HEK293 (cell line): ENCODE results near the gene GAPDHS.
A peak's percentile ranks its signal among the peaks of the same experiment; 100 is the strongest.

Experiments used
- CTCF ChIA-PET: fragments of 350-600 bp; formaldehyde crosslinking; extraction: SDS; loops from one replicate; lab custom pipeline; 2021; ENCODE audit warnings: antibody characterized with exemption; lab: Yijun Ruan, JAX
- POLR2A ChIA-PET: fragments of 300-600 bp; formaldehyde crosslinking; extraction: SDS; loops from one replicate; lab custom pipeline; 2020; ENCODE audit warnings: antibody characterized with exemption, inconsistent platforms; lab: Yijun Ruan, JAX
- H3K27ac ChIP-seq: fragments of 200-500 bp; sonication (Bioruptor generic); 2 replicates; pipeline ENCODE4 v1.5.1; 2014; ENCODE audit warnings: low read depth, low read length, control low read depth, inconsistent platforms; ENCODE audit errors: extremely low read depth
- H3K36me3 ChIP-seq, 2 experiments: fragments of 200-500 bp in 1 of 2; sonication (Bioruptor generic) in 1 of 2; 1 replicate in 1 of 2; 2 replicates in 1 of 2; pipeline ENCODE4 v1.5.1; 2014 to 2017; ENCODE audit warnings: inconsistent platforms in 2 of 2, low read length in 2 of 2; ENCODE audit not compliant: control insufficient read depth in 2 of 2, insufficient read depth in 1 of 2
- H3K4me1 ChIP-seq: fragments of 200-500 bp; sonication (Bioruptor generic); 2 replicates; pipeline ENCODE4 v1.5.1; 2014; ENCODE audit warnings: mild to moderate bottlenecking, low read length, inconsistent platforms; ENCODE audit not compliant: control insufficient read depth, insufficient read depth
- H3K4me3 ChIP-seq: 2 replicates; pipeline ENCODE4 v1.5.1; 2011; ENCODE audit warnings: low read depth, mild to moderate bottlenecking, control low read depth, low read length, moderate library complexity
- H3K9me3 ChIP-seq: fragments of 200-500 bp; sonication (Bioruptor generic); 2 replicates; pipeline ENCODE4 v1.5.1; 2014; ENCODE audit warnings: low read depth, low read length, inconsistent platforms; ENCODE audit not compliant: control insufficient read depth, insufficient read depth
- BCL11A ChIP-seq: fragments of 450-650 bp; formaldehyde crosslinking; IDR thresholded peaks from 2 replicates; pipeline ENCODE4 v1.5.1; 2016; ENCODE audit warnings: low read depth, missing biosample characterization, missing genetic modification characterization
- GLIS2 ChIP-seq: fragments of 450-650 bp; formaldehyde crosslinking; IDR thresholded peaks from 2 replicates; pipeline ENCODE4 v1.5.1; 2016; ENCODE audit warnings: missing biosample characterization, missing genetic modification characterization
- REPIN1 ChIP-seq: fragments of 450-650 bp; formaldehyde crosslinking; IDR thresholded peaks from 2 replicates; pipeline ENCODE4 v1.5.1; 2017; ENCODE audit warnings: missing biosample characterization, missing genetic modification characterization, low read depth
- SCRT2 ChIP-seq: fragments of 450-650 bp; formaldehyde crosslinking; IDR thresholded peaks from 2 replicates; pipeline ENCODE4 v1.5.1; 2016; ENCODE audit warnings: missing biosample characterization, missing genetic modification characterization
- SP2 ChIP-seq: fragments of 450-650 bp; formaldehyde crosslinking; IDR thresholded peaks from 2 replicates; pipeline ENCODE4 v1.5.1; 2016; ENCODE audit warnings: missing biosample characterization, missing genetic modification characterization
- SP7 ChIP-seq: fragments of 450-650 bp; formaldehyde crosslinking; IDR thresholded peaks from 2 replicates; pipeline ENCODE4 v1.5.1; 2016; ENCODE audit warnings: missing biosample characterization, missing genetic modification characterization
- ZBTB17 ChIP-seq: fragments of 450-650 bp; formaldehyde crosslinking; IDR thresholded peaks from 2 replicates; pipeline ENCODE4 v1.5.1; 2016; ENCODE audit warnings: missing biosample characterization, missing genetic modification characterization
- ZBTB20 ChIP-seq: fragments of 450-650 bp; formaldehyde crosslinking; IDR thresholded peaks from 2 replicates; pipeline ENCODE4 v1.5.1; 2016; ENCODE audit warnings: missing biosample characterization, missing genetic modification characterization
- ZFP41 ChIP-seq: fragments of 450-650 bp; formaldehyde crosslinking; IDR thresholded peaks from 2 replicates; pipeline ENCODE4 v1.5.1; 2016; ENCODE audit warnings: missing biosample characterization, missing genetic modification characterization, borderline replicate concordance
- ZNF354C ChIP-seq: fragments of 450-650 bp; formaldehyde crosslinking; IDR thresholded peaks from 2 replicates; pipeline ENCODE4 v1.5.1; 2016; ENCODE audit warnings: missing biosample characterization, missing genetic modification characterization, low read depth, borderline replicate concordance
- ZNF473 ChIP-seq: fragments of 450-650 bp; formaldehyde crosslinking; IDR thresholded peaks from 2 replicates; pipeline ENCODE4 v1.5.1; 2017; ENCODE audit warnings: missing biosample characterization, missing genetic modification characterization
- ZNF549 ChIP-seq: fragments of 450-650 bp; IDR thresholded peaks from 2 replicates; pipeline ENCODE4 v1.5.1; 2018; ENCODE audit warnings: missing biosample characterization, missing genetic modification characterization, mild to moderate bottlenecking, inconsistent platforms, moderate library complexity
- ZNF707 ChIP-seq: fragments of 450-650 bp; formaldehyde crosslinking; IDR thresholded peaks from 2 replicates; pipeline ENCODE4 v1.5.1; 2016; ENCODE audit warnings: missing biosample characterization, missing genetic modification characterization
- TF ChIP-seq, protein P1 (sequence below): fragments of 450-650 bp; formaldehyde crosslinking; optimal IDR thresholded peaks from 2 replicates; pipeline ENCODE3; 2016; ENCODE audit warnings: missing biosample characterization, mild to moderate bottlenecking, missing genetic modification characterization
- TF ChIP-seq, protein P2 (sequence below): fragments of 450-650 bp; formaldehyde crosslinking; IDR thresholded peaks from 2 replicates; pipeline ENCODE4 v1.5.0; 2017; ENCODE audit warnings: missing biosample characterization, missing genetic modification characterization, borderline replicate concordance
- TF ChIP-seq, protein P3 (sequence below): fragments of 450-650 bp; formaldehyde crosslinking; IDR thresholded peaks from 2 replicates; pipeline ENCODE4 v1.5.1; 2017; ENCODE audit warnings: missing biosample characterization, missing genetic modification characterization
- TF ChIP-seq, protein P4 (sequence below): fragments of 450-650 bp; formaldehyde crosslinking; IDR thresholded peaks from 2 replicates; pipeline ENCODE4 v1.5.1; 2016; ENCODE audit warnings: missing biosample characterization, missing genetic modification characterization
- TF ChIP-seq, protein P5 (sequence below): fragments of 450-650 bp; formaldehyde crosslinking; IDR thresholded peaks from 2 replicates; pipeline ENCODE4 v1.5.1; 2016; ENCODE audit warnings: missing biosample characterization, missing genetic modification characterization
- TF ChIP-seq, protein P6 (sequence below): fragments of 450-650 bp; formaldehyde crosslinking; IDR thresholded peaks from 2 replicates; pipeline ENCODE4 v1.5.1; 2017; ENCODE audit warnings: missing biosample characterization, mild to moderate bottlenecking, missing genetic modification characterization, moderate library complexity
- TF ChIP-seq, protein P7 (sequence below): fragments of 450-650 bp; formaldehyde crosslinking; IDR thresholded peaks from 2 replicates; pipeline ENCODE4 v1.5.1; 2016; ENCODE audit warnings: missing biosample characterization, missing genetic modification characterization

The GAPDHS gene

DNA sequence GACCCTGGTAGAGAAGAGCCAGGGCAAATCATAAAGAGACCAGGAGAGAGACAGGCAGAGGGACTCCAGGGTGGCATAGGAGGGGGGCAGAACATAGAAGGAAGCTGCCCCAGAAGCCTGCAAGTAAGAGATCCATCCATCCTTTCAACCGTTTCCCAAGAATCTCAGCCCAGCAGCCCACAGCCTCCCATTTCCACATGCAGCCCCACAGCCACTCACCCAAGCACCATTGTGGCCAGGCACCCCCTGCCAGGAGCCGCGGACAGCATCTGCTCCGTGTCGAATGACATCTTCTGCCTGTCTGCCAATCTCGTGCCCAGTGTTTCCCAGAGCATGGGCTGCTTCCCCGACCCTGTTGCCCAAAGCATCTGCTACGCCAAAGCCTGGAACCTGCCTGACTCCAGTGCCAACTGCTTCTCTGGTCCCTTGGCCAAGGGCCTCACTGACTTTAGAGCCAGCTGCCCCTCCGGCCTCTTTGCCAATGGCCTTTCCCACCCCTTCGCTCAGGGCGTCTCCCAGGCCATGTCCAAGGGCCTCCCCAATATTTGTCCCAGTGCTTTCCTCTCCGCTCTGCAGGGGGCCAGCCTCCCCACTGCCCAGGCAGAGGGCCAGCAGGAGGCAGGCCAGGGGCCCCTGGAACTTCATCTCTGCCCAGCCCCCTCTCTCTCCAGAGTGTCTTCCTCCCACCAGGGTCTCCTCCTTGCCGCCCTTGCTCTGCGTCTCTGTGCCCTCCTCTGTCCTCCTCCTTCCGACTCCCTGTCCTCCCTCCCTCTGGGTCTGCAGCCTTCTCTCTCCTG lies 20.2 kb upstream of the GAPDHS start (continued):
- TF ChIP-seq, protein P1, sequence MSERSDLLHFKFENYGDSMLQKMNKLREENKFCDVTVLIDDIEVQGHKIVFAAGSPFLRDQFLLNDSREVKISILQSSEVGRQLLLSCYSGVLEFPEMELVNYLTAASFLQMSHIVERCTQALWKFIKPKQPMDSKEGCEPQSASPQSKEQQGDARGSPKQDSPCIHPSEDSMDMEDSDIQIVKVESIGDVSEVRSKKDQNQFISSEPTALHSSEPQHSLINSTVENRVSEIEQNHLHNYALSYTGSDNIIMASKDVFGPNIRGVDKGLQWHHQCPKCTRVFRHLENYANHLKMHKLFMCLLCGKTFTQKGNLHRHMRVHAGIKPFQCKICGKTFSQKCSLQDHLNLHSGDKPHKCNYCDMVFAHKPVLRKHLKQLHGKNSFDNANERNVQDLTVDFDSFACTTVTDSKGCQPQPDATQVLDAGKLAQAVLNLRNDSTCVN: no peak
- TF ChIP-seq, protein P2, sequence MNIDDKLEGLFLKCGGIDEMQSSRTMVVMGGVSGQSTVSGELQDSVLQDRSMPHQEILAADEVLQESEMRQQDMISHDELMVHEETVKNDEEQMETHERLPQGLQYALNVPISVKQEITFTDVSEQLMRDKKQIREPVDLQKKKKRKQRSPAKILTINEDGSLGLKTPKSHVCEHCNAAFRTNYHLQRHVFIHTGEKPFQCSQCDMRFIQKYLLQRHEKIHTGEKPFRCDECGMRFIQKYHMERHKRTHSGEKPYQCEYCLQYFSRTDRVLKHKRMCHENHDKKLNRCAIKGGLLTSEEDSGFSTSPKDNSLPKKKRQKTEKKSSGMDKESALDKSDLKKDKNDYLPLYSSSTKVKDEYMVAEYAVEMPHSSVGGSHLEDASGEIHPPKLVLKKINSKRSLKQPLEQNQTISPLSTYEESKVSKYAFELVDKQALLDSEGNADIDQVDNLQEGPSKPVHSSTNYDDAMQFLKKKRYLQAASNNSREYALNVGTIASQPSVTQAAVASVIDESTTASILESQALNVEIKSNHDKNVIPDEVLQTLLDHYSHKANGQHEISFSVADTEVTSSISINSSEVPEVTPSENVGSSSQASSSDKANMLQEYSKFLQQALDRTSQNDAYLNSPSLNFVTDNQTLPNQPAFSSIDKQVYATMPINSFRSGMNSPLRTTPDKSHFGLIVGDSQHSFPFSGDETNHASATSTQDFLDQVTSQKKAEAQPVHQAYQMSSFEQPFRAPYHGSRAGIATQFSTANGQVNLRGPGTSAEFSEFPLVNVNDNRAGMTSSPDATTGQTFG: 0 out of 2 replicates have a peak, but pooled peaks have one; percentile 48
- TF ChIP-seq, protein P3, sequence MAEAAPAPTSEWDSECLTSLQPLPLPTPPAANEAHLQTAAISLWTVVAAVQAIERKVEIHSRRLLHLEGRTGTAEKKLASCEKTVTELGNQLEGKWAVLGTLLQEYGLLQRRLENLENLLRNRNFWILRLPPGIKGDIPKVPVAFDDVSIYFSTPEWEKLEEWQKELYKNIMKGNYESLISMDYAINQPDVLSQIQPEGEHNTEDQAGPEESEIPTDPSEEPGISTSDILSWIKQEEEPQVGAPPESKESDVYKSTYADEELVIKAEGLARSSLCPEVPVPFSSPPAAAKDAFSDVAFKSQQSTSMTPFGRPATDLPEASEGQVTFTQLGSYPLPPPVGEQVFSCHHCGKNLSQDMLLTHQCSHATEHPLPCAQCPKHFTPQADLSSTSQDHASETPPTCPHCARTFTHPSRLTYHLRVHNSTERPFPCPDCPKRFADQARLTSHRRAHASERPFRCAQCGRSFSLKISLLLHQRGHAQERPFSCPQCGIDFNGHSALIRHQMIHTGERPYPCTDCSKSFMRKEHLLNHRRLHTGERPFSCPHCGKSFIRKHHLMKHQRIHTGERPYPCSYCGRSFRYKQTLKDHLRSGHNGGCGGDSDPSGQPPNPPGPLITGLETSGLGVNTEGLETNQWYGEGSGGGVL (tag by site-specific recombination): 0 out of 2 replicates have a peak, but pooled peaks have one; percentile 25
- TF ChIP-seq BCL11A (tag by site-specific recombination) (no peak), GLIS2 (tag by site-specific recombination) (peak; percentile 59), ZNF549 (tag by site-specific recombination) (no peak), SP7 (tag by site-specific recombination) (no peak), ZFP41 (tag by site-specific recombination) (no peak), ZNF473 (tag by site-specific recombination) (peak; percentile 16; the same call in 1 of the 2 replicates)
- TF ChIP-seq, all 188 proteins: peak for 10

DNA sequence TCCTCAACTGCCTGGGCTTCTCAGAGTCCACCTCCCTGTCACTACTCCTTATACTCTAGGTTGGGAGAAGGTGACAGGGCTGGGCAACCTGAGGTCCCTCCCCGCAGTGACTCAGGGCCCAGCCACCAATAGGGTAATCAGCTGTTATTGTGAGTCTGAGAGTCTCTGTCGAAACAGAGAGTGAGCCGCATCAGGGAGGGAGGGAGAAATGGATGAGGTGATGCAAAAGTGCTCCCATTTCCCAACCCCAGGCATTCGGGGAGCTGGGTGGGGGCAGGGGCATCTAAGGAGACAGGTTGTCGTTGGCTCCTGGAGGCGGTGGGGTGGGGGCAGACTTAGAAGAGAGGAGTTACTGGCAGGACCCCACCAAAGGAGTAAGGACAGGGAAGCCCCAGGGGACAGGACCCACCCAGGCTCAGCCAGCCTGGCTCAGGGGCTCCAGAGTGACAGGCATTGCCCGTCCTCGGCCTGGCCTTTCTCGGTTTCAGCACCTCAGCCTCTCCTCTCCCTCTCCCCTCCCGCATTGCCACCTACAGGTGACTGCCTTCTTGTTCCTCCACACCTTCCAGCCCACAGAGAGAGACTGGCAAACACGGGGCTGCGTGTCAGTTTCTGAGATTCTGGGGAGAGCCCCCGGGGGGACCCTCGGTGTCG lies 19.5 kb upstream of the GAPDHS start, which contains the start of gene DMKN:
TSS of gene DMKN (minus strand) at position 22 of the 654 bp plus-strand sequence. CDS start 174 bp downstream, outside the sequence.
- TF ChIP-seq, protein P4, sequence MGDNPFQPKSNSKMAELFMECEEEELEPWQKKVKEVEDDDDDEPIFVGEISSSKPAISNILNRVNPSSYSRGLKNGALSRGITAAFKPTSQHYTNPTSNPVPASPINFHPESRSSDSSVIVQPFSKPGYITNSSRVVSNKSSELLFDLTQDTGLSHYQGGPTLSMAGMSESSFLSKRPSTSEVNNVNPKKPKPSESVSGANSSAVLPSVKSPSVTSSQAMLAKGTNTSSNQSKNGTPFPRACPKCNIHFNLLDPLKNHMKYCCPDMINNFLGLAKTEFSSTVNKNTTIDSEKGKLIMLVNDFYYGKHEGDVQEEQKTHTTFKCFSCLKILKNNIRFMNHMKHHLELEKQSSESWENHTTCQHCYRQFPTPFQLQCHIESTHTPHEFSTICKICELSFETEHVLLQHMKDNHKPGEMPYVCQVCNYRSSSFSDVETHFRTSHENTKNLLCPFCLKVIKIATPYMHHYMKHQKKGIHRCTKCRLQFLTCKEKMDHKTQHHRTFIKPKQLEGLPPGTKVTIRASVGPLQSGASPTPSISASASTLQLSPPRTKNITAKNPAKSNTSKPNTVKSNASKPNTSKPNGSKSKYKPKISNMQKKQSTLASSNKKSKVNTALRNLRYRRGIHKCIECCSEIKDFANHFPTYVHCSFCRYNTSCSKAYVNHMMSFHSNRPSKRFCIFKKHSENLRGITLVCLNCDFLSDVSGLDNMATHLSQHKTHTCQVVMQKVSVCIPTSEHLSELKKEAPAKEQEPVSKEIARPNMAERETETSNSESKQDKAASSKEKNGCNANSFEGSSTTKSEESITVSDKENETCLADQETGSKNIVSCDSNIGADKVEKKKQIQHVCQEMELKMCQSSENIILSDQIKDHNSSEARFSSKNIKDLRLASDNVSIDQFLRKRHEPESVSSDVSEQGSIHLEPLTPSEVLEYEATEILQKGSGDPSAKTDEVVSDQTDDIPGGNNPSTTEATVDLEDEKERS (tag by site-specific recombination): no peak
- TF ChIP-seq SP2 (tag by site-specific recombination) (peak; percentile 46), ZBTB17 (tag by site-specific recombination) (peak; percentile 70), ZNF707 (tag by site-specific recombination) (no peak), REPIN1 (tag by site-specific recombination) (no peak), ZNF354C (tag by site-specific recombination) (no peak), SCRT2 (tag by site-specific recombination) (peak; percentile 74; the same call in 1 of the 2 replicates), ZBTB20 (tag by site-specific recombination) (0 out of 2 replicates have a peak, but pooled peaks have one; percentile 1)
- TF ChIP-seq, protein P5, sequence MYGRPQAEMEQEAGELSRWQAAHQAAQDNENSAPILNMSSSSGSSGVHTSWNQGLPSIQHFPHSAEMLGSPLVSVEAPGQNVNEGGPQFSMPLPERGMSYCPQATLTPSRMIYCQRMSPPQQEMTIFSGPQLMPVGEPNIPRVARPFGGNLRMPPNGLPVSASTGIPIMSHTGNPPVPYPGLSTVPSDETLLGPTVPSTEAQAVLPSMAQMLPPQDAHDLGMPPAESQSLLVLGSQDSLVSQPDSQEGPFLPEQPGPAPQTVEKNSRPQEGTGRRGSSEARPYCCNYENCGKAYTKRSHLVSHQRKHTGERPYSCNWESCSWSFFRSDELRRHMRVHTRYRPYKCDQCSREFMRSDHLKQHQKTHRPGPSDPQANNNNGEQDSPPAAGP (tag by site-specific recombination): peak; percentile 61; the same call in 1 of the 2 replicates
- TF ChIP-seq, protein P6, sequence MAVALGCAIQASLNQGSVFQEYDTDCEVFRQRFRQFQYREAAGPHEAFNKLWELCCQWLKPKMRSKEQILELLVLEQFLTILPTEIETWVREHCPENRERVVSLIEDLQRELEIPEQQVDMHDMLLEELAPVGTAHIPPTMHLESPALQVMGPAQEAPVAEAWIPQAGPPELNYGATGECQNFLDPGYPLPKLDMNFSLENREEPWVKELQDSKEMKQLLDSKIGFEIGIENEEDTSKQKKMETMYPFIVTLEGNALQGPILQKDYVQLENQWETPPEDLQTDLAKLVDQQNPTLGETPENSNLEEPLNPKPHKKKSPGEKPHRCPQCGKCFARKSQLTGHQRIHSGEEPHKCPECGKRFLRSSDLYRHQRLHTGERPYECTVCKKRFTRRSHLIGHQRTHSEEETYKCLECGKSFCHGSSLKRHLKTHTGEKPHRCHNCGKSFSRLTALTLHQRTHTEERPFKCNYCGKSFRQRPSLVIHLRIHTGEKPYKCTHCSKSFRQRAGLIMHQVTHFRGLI: no peak
- TF ChIP-seq, protein P7, sequence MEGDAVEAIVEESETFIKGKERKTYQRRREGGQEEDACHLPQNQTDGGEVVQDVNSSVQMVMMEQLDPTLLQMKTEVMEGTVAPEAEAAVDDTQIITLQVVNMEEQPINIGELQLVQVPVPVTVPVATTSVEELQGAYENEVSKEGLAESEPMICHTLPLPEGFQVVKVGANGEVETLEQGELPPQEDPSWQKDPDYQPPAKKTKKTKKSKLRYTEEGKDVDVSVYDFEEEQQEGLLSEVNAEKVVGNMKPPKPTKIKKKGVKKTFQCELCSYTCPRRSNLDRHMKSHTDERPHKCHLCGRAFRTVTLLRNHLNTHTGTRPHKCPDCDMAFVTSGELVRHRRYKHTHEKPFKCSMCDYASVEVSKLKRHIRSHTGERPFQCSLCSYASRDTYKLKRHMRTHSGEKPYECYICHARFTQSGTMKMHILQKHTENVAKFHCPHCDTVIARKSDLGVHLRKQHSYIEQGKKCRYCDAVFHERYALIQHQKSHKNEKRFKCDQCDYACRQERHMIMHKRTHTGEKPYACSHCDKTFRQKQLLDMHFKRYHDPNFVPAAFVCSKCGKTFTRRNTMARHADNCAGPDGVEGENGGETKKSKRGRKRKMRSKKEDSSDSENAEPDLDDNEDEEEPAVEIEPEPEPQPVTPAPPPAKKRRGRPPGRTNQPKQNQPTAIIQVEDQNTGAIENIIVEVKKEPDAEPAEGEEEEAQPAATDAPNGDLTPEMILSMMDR (tag by site-specific recombination): peak; percentile 34; the same call in 1 of the 2 replicates
- Histone ChIP-seq H3K9me3 (no peaks in the 10 kb centered on the region), H3K27ac (peak within 1 kb of the TSS; percentile 9; the same call in 1 of the 2 replicates), H3K36me3 (peaks cover 0 to 2% of the 10 kb centered on the region in 2 experiments; a peak in 1 of 3 replicates), H3K4me3 (no peak within 1 kb of the TSS), H3K4me1 (peaks cover 10% of the 10 kb centered on the region)
- ChIA-PET POLR2A (no interaction called here), CTCF (interaction anchor here (1.1 to 2.4 kb wide), 4 partner anchors 19 to 874 kb away, joined by 3 to 10 read pairs (median 4); no protein-coding TSS in a partner anchor)
